GM21528 (cell line): Measurements from ENCODE around the gene NPC1.
"Not testable (repeated sequence)": the region's sequence is repeated elsewhere in the genome, so short reads cannot be mapped to it uniquely, and the experiment has no call there.

Experiments used
- ATAC-seq: cut with Tn5 transposase; IDR thresholded peaks from one replicate; pipeline ENCODE4 v1.9.1; 2021; ENCODE audit warnings: mild to moderate bottlenecking, moderate library complexity; ENCODE audit not compliant: unreplicated experiment, low FRiP score

NPC1 gene

GRCh38 chr18:23578067-23578701 is 8.1 kb downstream of the NPC1 start:
- ATAC-seq, result no peak

GRCh38 chr18:23577521-23577920 is 8.8 kb downstream of the NPC1 start:
- not testable (repeated sequence) for ATAC-seq

GRCh38 chr18:23575309-23575651 is 11.0 kb downstream of the NPC1 start:
- no peak for ATAC-seq

GRCh38 chr18:23574611-23575308 is 11.5 kb downstream of the NPC1 start:
- ATAC-seq, result no peak

GRCh38 chr18:23573626-23574431 is 12.5 kb downstream of the NPC1 start:
- ATAC-seq, result no peak

- no peak for ATAC-seq
These were observed 13.3 kb downstream of the NPC1 start for GRCh38 chr18:23573020-23573419.

GRCh38 chr18:23572570-23572969 is 13.7 kb downstream of the NPC1 start:
- ATAC-seq, result no peak

GRCh38 chr18:23572012-23572411 is 14.3 kb downstream of the NPC1 start:
- ATAC-seq, result no peak

GRCh38 chr18:23570912-23571504 is 15.3 kb downstream of the NPC1 start:
- ATAC-seq, result no peak

- ATAC-seq, result no peak
These were observed 16.8 kb downstream of the NPC1 start for GRCh38 chr18:23569299-23570063.

- ATAC-seq, result no peak
These were observed 17.8 kb downstream of the NPC1 start for GRCh38 chr18:23568281-23569138.

- no peak for ATAC-seq
These were observed 18.6 kb downstream of the NPC1 start for GRCh38 chr18:23567671-23568070.

- no peak for ATAC-seq
These were observed 20.3 kb downstream of the NPC1 start for GRCh38 chr18:23565916-23566547.

- ATAC-seq, result no peak
These were observed 22.8 kb downstream of the NPC1 start for GRCh38 chr18:23563377-23564043.

- ATAC-seq, result no peak
These were observed 26.1 kb downstream of the NPC1 start for GRCh38 chr18:23560186-23560585.

- not testable (repeated sequence) for ATAC-seq
These were observed 28.8 kb downstream of the NPC1 start for GRCh38 chr18:23557511-23557910.

- ATAC-seq, result no peak
These were observed 30.0 kb downstream of the NPC1 start for GRCh38 chr18:23556145-23556780.

GRCh38 chr18:23553887-23554286 is 32.4 kb downstream of the NPC1 start:
- ATAC-seq, result no peak
